HTERT RPE-1 (cell line): ENCODE measurements around the gene FBXL17.

ENCODE experiments used
- in situ Hi-C: fragments of 300-500 bp; cut with MboI; formaldehyde crosslinking; loops from 4 replicates; pipeline ENCODE4 v1.14.3; 2020; ENCODE audit warnings: low sequenced_read_pairs

Gene FBXL17

DNA sequence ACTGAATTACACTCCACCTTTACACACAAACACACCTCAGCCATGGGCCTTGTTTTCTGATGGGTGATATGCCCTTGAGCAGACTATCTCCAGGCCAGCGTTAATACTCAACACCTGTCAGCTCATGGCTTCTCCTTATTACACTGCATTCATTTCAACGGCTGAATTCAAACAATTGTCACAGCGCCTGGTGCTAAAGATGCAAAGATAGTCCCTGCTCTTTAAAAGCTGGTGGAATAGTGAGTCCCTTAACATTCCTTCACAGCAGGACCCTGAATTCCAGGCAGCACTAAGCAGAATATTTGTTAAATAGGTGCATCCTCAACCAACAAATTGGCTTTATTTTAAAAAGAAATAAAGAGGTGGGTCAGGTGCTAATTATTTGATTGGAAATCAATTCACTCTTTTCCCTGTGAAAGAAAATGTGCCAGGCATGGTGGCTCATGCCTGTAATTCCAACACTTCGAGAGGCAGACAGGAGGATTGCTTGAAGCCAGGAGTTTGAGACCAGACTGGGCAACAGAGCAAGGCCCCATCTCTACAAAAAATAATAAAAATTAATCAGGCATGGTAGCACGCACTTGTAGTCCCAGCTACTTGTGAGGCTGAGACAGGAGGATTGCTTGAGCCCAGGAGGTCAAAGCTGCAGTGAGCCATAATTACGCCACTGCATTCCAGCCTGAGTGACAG is 555.4 kb downstream of the FBXL17 start:
- in situ Hi-C loops: no loop called here

DNA sequence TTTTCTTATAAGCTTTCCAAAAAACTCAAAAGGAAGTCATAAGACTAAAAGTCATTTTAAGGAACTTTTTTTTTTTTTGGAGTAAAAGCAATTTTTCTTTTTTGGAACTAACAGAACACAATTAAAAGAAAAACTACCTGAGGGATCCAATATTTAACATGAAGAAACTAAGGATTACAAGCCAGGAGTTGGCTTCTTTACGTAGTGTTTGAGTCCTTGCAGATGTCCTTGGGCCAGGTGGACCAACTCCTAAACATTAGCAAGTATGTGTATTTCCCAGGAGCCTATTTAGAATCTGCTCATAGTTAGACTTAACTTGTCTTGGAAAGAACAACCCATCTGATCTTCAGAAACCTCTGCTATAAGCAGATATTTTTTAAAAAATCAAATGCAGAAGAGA is 557.1 kb downstream of the FBXL17 start:
- in situ Hi-C loops: no loop called here

DNA sequence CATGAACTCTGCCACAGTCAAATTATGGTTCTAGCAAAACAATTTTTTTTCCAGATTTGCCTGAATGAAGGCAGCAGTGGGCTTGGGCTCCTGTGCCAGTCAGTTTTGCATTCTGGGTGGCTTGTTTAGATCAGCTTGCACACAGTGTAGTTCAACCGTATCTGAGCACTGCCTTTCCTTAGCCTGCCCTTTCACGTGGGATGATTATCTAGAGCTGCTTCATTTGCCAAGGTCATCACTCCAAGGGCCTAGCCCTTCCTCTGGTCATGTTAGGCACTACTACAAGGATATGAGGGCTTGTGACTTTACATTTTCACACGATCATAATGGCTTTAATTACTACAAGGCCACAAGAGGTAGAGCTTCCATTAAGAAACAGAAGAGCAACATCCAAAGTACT is 560.6 kb downstream of the FBXL17 start:
- in situ Hi-C loops: no loop called here

DNA sequence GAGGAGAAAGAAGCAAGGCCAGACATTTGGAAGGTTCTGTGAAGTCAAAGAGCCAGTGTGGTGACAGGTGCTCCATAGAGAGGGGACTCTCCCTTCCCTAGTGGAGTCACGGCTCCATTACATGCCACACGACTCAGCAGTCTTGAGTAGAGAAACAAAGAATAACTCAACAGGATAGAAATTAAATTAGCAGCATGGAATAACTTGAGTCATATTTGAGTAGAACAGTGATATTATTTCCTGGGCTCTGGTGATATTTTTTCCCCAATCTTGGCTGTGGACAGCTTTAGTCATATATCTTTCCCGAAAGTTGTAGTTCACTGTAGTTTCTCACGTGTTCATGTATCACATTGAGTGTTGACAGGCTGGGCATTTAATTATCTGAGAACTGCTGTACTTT is 561.5 kb downstream of the FBXL17 start:
- in situ Hi-C loops: no loop called here

DNA sequence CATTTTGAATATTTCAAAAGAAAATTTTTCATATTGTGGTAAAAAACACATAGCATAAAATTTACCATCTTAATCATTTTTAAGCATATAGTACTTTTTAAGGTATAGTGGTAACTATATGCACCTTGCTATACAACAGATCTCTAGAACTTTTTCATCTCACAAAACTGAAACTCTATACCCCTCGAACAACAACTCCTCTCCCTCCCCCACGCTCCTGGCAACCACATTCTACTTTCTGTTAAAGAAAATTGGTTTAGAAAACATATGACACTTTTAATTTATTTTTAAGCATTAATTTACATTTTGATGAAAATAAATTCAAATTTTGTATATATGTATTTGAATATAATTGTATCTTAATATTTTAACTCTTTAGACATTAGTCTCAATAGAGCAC is 563.9 kb downstream of the FBXL17 start:
- in situ Hi-C loops: no loop called here

DNA sequence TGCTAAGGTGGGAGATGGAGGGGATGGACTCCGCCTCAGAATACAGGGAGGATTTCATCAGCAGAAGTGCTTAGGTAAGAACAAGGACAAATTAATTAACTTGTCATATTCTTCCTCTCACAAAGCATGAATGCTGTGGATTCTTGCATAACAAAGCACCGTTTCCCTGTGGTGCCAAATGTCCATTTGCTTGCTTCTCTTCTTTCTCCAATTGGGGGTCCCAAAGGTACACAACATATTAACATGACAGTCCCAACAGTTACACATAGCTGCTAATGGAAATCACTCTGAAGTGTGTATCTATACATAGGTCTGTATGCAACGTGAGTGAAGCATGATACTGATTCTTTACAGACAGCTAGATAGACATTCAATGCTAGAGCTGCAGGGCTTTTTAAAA is 564.5 kb downstream of the FBXL17 start:
- in situ Hi-C loops: no loop called here

DNA sequence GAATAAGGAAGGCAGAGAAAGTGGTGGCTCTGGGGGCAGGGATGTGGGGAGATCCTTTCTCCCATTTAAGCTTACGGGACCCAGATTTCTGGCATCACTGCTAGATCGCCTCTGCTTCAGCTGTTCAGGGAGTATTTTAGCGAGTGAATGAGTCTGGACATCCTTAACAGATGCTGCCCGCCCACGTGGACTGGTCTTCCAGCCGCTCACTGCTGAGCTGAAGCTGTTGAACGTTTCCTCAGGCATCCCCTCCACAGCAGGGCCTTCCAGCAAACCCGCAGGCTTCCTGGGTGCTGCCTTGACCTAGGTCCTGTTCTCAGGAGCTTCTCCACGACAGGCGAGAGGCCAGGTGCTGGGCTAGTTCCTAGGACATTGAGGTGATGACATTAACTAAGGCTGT is 566.8 kb downstream of the FBXL17 start:
- in situ Hi-C loops: no loop called here

DNA sequence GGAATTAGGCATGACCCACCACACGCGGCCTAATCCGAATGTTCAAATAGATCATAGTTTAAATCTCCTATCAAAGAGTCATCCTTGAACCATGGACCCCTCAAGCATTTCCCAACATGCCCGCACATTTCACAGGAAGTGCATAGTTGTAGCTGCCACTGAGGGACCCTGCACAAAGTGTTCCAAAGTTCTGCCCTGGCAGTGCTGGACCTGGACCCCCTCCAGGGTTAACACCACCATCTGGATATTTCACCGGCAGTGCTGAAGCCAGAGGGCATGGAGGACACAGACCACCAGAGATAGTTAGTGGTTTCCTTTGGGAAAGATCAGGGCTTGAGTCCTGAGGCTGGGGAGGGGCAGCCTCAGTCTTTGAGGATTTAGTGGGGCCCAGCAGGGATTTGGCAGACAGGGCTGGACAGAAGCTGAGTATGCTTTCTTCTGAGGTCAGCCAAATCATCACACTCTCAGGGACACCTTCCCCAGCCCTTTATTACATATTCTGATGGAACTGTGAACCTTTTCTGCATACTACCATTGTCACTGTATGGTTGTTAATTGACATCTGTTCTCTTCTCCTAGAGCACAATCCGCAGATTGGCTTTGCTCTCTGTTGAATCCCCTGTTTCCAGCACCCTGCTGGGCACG is 567.6 kb downstream of the FBXL17 start:
- in situ Hi-C loops: no loop called here

DNA sequence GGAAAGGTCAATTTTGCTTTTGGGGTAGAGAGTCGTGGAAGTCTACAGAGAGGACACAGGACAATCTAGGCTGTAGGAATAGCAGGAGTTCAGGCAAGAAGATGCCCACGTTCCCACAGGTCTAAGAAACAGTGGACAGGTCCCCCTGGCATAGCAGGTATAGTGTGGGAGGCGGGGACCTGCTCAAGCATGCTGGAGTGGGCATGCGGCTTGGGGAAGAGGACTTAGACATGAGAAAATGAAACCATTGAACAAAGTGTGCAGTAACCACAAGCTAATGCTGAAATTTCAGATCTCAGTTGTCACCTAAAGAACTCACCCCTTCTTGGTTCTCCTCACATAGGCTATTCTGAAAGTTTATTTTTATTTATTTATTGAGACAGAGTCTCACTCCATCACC is 568.3 kb downstream of the FBXL17 start:
- in situ Hi-C loops: no loop called here

DNA sequence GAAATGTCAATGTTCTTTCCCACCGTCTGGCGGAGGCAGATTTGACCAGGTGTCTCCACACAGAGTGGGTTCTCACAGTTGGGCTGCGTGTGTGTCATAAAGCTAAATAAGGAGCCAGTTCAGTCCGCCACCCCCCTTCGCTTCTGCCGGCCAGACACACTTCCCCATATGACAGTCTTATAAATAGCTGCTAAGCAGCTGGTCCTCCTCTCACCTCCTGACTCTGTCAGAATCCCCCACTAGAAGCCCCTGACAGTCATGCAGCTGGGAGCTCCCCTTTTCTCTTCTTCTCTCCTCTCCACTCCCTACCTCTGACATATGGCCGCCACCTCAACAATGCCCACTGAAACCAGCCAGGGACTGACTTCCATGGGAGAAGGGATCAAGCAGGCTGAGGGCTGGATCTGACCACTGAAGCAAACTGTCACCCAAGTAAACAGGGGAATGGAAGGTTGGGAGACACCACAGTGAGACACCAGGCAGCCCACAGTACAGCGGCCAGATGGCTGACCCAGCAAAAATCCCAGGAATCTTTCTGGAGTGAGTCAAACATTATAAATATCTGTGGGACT is 569.2 kb downstream of the FBXL17 start:
- in situ Hi-C loops: no loop called here

DNA sequence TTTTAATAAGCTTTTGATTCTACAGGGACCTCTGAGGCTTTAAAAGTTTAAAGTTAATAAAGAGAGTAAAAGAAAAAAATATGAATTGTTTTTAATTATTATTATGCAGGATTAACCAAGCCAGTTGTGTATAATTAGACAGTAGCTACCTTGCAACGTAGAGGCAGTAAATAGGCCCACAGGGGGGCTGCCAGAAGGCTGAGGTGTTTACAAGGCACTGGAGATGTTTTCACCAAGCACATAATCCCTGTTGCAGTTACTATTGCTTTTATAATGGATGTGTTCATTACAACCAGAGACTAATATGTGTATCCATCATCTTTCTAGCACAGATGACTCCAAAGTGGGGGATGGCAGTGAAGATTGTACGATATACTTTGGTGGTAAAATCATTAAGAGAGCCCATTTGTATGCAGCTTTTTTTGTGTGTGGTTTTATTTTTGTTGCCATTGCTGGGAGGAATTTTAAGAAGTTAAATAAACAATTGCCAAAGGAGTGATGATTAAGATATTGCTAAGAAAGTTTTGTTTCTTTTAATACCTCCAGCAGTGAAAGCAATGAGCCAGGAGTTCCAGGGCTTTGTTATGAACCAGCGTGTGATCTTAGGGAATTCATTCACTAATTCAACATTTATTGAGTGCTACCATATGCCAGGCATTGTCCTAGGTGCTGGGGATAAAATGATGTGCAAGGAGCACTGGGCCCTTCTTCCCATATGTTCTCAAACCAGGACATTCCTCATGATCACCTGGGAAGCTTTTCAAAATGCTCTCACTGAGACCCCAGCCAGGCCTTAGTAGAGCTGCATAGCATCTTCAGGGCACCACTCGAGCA is 572.5 kb downstream of the FBXL17 start:
- in situ Hi-C loops: no loop called here
